Measurements from ENCODE around the gene PRKCG.
A peak's percentile ranks its signal among the peaks of the same experiment; 100 is the strongest.

PRKCG gene

DNA sequence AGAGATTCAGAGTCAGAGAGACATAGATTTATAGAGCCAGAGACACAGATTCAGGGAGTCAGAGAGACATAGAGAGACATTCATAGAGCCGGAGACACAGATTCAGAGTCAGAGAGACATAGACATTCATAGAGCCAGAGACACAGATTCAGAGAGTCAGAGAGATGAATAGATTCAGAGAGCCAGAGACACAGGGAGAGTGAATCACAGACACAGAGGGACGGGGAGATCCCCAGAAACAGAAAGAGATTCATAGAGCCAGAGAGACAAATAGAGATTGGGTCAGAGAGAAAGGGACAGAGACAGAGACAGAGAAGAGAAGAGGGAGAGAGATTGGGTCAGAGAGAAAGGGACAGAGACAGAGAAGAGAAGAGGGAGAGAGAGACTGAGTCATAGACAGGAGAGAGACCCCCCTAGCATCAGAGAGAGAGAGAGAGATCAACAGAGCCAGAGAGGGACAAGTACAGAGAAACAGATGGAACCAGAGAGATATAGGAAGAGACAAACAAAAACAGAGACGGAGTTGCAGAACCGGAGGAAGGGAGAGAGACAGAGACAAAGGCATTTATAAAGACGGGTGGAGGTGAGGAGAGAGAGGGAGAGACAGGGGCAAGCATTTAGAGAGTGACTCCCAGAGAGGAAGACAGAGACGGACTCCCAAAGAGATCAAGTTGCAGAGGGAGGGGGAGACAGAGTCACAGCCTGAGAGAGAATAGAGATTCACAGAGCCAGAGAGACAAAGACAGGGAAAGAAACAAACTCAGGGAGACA is 1.1 kb upstream of the PRKCG start:
- peak; percentile 38 for ATAC-seq
- Mint-ChIP-seq H3K4me3 (no peak overlapping the region), H3K27ac (no peak overlapping the region), H3K36me3 (peaks cover 14% of the 10 kb centered on the region), H3K4me1 (peaks cover 25% of the 10 kb centered on the region), H3K9me3 (no peaks in the 10 kb centered on the region)
- no peak for DNase-seq (ENCODE audit: low spot score in 2 of 2)

- H3K27ac Mint-ChIP-seq: no peak overlapping the region
- H3K9me3 Mint-ChIP-seq: no peaks in the 10 kb centered on the region
- H3K4me3 Mint-ChIP-seq: no peak overlapping the region
- DNase-seq (ENCODE audit: low spot score in 2 of 2) (no peak), ATAC-seq (no peak)
- no peaks in the 10 kb centered on the region for H3K36me3 Mint-ChIP-seq
- H3K4me1 Mint-ChIP-seq: peaks cover 14% of the 10 kb centered on the region
Observed at GRCh38 chr19:53882391-53883050, 524 bp downstream of the PRKCG start.

DNA sequence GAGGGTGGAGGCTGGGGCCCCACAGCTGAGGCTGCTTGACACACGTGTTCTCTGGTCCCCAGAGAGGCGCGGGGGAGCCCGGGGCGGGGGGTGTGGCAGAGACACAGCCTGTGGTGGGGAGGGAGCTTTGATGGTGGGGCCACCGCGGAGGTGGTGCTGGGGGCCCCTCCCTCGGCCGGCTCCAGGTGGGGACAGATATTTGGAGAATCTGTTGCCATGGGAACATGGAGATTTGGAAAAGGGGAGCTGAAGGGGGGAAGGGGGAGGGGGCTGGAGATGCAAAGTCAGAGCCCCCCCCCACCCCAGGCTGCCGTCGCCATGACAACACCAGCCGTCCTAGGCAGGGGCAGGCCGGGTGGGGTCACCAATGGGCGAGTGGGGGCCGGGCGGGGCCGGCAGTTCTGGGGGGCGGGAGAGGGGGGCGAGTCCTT is 1.2 kb downstream of the PRKCG start:
- Mint-ChIP-seq H3K9me3 (no peaks in the 10 kb centered on the region), H3K27ac (no peak overlapping the region), H3K4me3 (no peak overlapping the region), H3K4me1 (peaks cover 14% of the 10 kb centered on the region), H3K36me3 (no peaks in the 10 kb centered on the region)
- ATAC-seq (no peak), DNase-seq (ENCODE audit: low spot score in 2 of 2) (no peak)

DNA sequence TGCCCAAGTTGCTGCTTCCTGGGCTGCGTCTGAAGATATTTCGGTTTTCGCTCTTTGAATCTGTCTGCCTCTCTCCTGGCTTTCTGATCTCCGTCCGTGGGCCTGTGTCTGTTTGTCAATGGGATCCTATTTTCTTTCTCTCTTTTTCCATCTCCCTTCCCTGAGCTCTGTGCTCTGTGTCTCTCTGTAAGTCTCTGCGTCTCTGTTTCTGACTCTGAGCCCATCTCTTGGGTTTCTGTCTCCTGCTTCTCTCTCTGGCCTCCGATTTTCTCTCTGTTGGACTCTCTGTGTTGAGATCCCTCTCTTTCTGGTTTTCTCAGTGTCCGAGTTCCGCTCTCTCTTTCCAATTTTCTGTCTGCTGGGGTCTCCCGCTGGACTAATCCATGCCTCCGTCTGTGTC is 1.7 kb downstream of the PRKCG start:
- no peak for DNase-seq (ENCODE audit: low spot score in 2 of 2)
- no peak for ATAC-seq
- Mint-ChIP-seq H3K27ac (no peak overlapping the region), H3K36me3 (no peaks in the 10 kb centered on the region), H3K4me1 (peaks cover 14% of the 10 kb centered on the region), H3K4me3 (no peak overlapping the region), H3K9me3 (no peaks in the 10 kb centered on the region)

DNA sequence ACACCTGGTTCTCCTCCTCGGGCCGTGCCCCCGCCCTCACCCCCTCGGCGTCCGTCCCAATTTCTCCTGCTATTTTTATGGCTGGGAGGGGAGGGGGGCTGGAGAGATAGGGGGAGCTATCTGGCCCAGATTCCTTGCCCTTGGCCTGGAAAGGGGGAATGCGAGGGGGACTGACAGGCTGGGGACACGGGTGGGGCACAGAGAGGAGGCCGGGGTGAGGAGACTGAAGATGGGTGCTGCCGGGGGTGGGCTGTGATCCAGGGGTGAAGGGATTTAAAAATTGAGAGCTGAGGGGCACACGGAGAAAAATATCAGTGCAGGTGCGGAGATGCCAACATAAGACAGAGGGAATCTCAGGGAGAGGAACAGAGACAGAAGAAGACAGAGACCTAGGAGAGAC is 2.3 kb downstream of the PRKCG start:
- Mint-ChIP-seq H3K9me3 (no peaks in the 10 kb centered on the region), H3K36me3 (no peaks in the 10 kb centered on the region), H3K4me3 (no peak overlapping the region), H3K4me1 (peaks cover 14% of the 10 kb centered on the region), H3K27ac (no peak overlapping the region)
- DNase-seq (ENCODE audit: low spot score in 2 of 2): no peak
- no peak for ATAC-seq

DNA sequence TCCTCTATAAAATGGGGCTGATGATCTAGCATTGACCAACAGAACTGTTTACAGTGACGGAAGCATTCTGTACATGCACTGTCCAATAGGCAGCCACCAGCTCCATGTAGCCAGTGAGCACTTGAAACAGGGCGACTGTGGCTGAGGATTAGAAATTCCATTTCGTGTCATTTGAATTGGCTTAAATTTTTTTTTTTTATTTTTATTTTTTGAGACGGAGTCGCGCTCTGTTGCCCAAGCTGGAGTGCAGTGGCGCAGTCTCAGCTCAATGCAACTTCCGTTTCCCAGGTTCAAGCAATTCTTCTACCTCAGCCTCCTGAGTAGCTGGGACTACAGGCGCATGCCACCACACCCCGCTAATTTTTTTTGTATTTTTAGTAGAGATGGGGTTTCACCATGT is 3.0 kb downstream of the PRKCG start:
- H3K27ac Mint-ChIP-seq: no peak overlapping the region
- DNase-seq (ENCODE audit: low spot score in 2 of 2) (no peak), ATAC-seq (no peak)
- no peak overlapping the region for H3K4me3 Mint-ChIP-seq
- H3K4me1 Mint-ChIP-seq: peaks cover 17% of the 10 kb centered on the region
- no peaks in the 10 kb centered on the region for H3K9me3 Mint-ChIP-seq
- no peaks in the 10 kb centered on the region for H3K36me3 Mint-ChIP-seq

- H3K9me3 Mint-ChIP-seq: no peaks in the 10 kb centered on the region
- H3K36me3 Mint-ChIP-seq: peaks cover 4% of the 10 kb centered on the region
- DNase-seq (ENCODE audit: low spot score in 2 of 2): no peak
- H3K27ac Mint-ChIP-seq: no peak overlapping the region
- H3K4me3 Mint-ChIP-seq: no peak overlapping the region
- peaks cover 5% of the 10 kb centered on the region for H3K4me1 Mint-ChIP-seq
- ATAC-seq: no peak
Observed at GRCh38 chr19:53892301-53892980, 10.4 kb downstream of the PRKCG start.

DNA sequence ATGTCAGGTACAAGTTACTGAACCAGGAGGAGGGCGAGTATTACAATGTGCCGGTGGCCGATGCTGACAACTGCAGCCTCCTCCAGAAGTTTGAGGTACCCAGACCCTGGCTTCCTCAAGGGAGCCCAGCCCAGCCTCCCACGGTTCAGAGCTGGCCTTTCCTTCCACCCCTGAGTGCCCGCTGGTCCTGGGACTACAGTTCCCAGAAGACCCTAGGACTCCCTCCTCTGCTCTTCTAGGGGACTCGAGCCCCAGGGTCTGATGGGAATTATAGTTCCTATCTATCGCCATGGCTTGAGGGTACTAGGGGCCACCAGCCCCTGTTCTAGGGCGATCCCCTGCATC is 11.0 kb downstream of the PRKCG start:
- H3K27ac Mint-ChIP-seq: no peak overlapping the region
- DNase-seq (ENCODE audit: low spot score in 2 of 2) (no peak), ATAC-seq (no peak)
- H3K36me3 Mint-ChIP-seq: peaks cover 4% of the 10 kb centered on the region
- peaks cover 7% of the 10 kb centered on the region for H3K4me1 Mint-ChIP-seq
- no peak overlapping the region for H3K4me3 Mint-ChIP-seq
- H3K9me3 Mint-ChIP-seq: no peaks in the 10 kb centered on the region

- no peak overlapping the region for H3K4me3 Mint-ChIP-seq
- no peaks in the 10 kb centered on the region for H3K9me3 Mint-ChIP-seq
- ATAC-seq: no peak
- peaks cover 19% of the 10 kb centered on the region for H3K4me1 Mint-ChIP-seq
- H3K36me3 Mint-ChIP-seq: peaks cover 4% of the 10 kb centered on the region
- no peak overlapping the region for H3K27ac Mint-ChIP-seq
- DNase-seq (ENCODE audit: low spot score in 2 of 2): no peak
Observed at GRCh38 chr19:53894707-53895106, 12.7 kb downstream of the PRKCG start.

DNA sequence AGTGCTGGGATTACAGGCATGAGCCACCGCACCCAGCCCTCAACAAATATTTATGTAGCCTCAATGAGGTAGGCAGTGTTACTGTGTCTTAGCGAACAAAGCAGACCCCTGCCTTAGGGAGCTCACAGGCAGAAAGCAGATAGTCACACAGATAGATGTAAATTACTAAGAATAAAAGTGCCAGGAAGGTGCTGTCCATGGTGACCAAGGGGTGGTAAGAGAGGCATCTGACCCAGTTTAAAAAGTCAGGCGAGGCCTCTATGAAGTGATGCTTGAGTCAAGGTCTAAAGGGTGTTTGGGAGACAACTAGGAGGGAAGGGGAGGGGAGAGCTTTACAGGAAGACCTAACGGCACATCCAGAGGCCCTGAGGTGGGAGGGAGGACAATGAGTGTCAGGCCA is 14.7 kb downstream of the PRKCG start:
- Mint-ChIP-seq H3K4me1 (peaks cover 14% of the 10 kb centered on the region), H3K36me3 (peaks cover 4% of the 10 kb centered on the region), H3K9me3 (no peaks in the 10 kb centered on the region), H3K4me3 (no peak overlapping the region), H3K27ac (no peak overlapping the region)
- no peak for ATAC-seq
- DNase-seq (ENCODE audit: low spot score in 2 of 2): no peak

- Mint-ChIP-seq H3K9me3 (no peaks in the 10 kb centered on the region), H3K4me1 (peaks cover 14% of the 10 kb centered on the region), H3K27ac (no peak overlapping the region), H3K36me3 (peaks cover 4% of the 10 kb centered on the region), H3K4me3 (no peak overlapping the region)
- ATAC-seq (no peak), DNase-seq (ENCODE audit: low spot score in 2 of 2) (no peak)
Observed at GRCh38 chr19:53897459-53897858, 15.5 kb downstream of the PRKCG start.

DNA sequence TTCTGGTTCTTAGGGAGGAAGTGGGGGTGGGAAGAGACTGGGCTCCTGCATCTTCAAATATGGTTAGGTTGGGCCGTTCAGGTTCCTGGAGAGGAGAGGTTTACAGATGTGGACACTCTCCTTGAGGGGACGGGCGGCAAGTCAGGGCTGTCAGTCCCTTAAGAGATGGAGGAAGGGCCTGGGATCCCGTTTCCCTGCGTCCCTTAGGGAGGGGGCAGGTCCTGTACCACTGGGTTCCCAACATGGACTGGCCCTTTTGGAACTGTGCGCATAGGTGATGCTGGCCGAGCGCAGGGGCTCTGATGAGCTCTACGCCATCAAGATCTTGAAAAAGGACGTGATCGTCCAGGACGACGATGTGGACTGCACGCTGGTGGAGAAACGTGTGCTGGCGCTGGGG is 16.2 kb downstream of the PRKCG start:
- H3K36me3 Mint-ChIP-seq: no peaks in the 10 kb centered on the region
- H3K4me3 Mint-ChIP-seq: no peak overlapping the region
- ATAC-seq (no peak), DNase-seq (ENCODE audit: low spot score in 2 of 2) (no peak)
- H3K27ac Mint-ChIP-seq: no peak overlapping the region
- H3K9me3 Mint-ChIP-seq: no peaks in the 10 kb centered on the region
- H3K4me1 Mint-ChIP-seq: peaks cover 14% of the 10 kb centered on the region

- DNase-seq (ENCODE audit: low spot score in 2 of 2) (no peak), ATAC-seq (no peak)
- no peak overlapping the region for H3K4me3 Mint-ChIP-seq
- H3K9me3 Mint-ChIP-seq: no peaks in the 10 kb centered on the region
- peaks cover 6% of the 10 kb centered on the region for H3K36me3 Mint-ChIP-seq
- peaks cover 14% of the 10 kb centered on the region for H3K4me1 Mint-ChIP-seq
- no peak overlapping the region for H3K27ac Mint-ChIP-seq
Observed at GRCh38 chr19:53898636-53899341, 16.8 kb downstream of the PRKCG start.

DNA sequence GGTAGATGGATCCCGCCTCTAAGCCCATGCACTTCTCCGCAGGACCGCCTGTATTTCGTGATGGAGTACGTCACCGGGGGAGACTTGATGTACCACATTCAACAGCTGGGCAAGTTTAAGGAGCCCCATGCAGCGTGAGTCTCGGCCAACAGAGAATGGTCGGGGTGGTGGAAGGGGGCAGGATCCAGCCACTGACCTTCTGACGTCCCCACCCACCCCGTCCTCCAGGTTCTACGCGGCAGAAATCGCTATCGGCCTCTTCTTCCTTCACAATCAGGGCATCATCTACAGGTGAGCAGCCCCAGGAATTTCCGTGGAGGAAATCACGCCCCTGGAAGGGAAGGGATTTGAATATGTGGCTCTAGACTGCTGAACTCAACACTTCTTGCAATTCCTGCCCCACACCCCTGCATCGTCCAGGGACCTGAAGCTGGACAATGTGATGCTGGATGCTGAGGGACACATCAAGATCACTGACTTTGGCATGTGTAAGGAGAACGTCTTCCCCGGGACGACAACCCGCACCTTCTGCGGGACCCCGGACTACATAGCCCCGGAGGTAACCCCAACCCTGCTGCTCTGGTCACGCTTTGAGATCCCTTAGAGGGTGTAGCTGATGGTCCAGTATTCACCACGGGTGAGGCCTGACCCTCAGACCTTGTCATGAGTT is 18.3 kb downstream of the PRKCG start:
- peaks cover 6% of the 10 kb centered on the region for H3K36me3 Mint-ChIP-seq
- H3K4me3 Mint-ChIP-seq: no peak overlapping the region
- no peaks in the 10 kb centered on the region for H3K9me3 Mint-ChIP-seq
- DNase-seq (ENCODE audit: low spot score in 2 of 2): no peak
- ATAC-seq: no peak
- no peak overlapping the region for H3K27ac Mint-ChIP-seq
- peaks cover 20% of the 10 kb centered on the region for H3K4me1 Mint-ChIP-seq

DNA sequence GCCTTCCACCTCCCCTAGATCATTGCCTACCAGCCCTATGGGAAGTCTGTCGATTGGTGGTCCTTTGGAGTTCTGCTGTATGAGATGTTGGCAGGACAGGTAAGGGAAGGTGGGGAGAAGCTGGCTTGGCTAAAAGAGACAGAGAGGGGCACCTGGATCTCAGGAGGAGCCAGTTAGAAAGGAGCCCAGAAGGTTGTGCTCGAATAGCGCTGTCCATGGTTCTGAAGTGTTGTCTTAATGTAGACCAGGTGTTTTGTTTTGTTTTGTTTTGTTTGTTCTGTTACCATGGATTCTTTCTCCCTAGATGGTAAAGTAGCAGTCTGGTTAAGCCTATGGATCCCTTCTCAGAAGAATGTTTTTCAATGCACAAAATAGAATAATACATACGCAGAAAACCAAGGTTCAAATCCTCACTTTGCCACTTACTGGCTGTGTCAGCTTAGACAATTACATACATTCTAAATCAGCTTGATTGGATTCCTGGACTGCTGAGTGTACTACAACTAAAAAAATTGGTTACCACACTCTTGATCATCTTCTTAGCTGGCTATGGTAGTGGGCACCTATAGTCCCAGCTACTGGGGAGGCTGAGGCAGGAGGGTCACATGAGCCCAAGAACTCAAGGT is 21.2 kb downstream of the PRKCG start:
- no peak overlapping the region for H3K27ac Mint-ChIP-seq
- H3K4me3 Mint-ChIP-seq: no peak overlapping the region
- H3K36me3 Mint-ChIP-seq: peaks cover 6% of the 10 kb centered on the region
- DNase-seq (ENCODE audit: low spot score in 2 of 2) (no peak), ATAC-seq (no peak)
- no peaks in the 10 kb centered on the region for H3K9me3 Mint-ChIP-seq
- H3K4me1 Mint-ChIP-seq: peaks cover 44% of the 10 kb centered on the region
